ENCODE data around the gene MAP1A. TPM values are rescaled to one million over a fixed set of nuclear protein-coding genes. Genes with fewer than 3 reads are reported as not detected.

MAP1A gene
- total and polyA plus RNA-seq, 2 experiments from 2014 or later: 0.81 to 2.0 TPM

DNA sequence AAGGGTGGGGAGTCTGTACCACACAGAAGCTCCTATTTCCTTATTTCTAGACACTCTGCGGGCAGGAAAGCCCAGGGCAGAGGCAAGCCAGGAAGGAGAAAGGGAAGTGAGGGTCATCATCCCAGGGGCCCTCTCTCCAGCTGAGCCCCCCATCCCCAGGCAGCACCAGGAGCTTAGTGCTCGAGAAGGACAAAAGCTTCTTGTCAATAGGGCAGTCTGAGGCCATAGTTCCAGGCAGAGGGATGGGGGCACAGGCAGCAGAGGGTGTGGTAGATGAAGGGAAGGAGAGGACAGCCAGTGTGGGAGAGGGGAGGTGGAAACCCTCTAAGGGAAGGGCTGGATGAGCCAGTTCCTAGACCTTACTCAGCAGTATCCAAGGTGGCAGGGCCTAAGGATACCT is 2.7 kb downstream of the MAP1A start (continued):
- TF ChIP-seq, protein P1, sequence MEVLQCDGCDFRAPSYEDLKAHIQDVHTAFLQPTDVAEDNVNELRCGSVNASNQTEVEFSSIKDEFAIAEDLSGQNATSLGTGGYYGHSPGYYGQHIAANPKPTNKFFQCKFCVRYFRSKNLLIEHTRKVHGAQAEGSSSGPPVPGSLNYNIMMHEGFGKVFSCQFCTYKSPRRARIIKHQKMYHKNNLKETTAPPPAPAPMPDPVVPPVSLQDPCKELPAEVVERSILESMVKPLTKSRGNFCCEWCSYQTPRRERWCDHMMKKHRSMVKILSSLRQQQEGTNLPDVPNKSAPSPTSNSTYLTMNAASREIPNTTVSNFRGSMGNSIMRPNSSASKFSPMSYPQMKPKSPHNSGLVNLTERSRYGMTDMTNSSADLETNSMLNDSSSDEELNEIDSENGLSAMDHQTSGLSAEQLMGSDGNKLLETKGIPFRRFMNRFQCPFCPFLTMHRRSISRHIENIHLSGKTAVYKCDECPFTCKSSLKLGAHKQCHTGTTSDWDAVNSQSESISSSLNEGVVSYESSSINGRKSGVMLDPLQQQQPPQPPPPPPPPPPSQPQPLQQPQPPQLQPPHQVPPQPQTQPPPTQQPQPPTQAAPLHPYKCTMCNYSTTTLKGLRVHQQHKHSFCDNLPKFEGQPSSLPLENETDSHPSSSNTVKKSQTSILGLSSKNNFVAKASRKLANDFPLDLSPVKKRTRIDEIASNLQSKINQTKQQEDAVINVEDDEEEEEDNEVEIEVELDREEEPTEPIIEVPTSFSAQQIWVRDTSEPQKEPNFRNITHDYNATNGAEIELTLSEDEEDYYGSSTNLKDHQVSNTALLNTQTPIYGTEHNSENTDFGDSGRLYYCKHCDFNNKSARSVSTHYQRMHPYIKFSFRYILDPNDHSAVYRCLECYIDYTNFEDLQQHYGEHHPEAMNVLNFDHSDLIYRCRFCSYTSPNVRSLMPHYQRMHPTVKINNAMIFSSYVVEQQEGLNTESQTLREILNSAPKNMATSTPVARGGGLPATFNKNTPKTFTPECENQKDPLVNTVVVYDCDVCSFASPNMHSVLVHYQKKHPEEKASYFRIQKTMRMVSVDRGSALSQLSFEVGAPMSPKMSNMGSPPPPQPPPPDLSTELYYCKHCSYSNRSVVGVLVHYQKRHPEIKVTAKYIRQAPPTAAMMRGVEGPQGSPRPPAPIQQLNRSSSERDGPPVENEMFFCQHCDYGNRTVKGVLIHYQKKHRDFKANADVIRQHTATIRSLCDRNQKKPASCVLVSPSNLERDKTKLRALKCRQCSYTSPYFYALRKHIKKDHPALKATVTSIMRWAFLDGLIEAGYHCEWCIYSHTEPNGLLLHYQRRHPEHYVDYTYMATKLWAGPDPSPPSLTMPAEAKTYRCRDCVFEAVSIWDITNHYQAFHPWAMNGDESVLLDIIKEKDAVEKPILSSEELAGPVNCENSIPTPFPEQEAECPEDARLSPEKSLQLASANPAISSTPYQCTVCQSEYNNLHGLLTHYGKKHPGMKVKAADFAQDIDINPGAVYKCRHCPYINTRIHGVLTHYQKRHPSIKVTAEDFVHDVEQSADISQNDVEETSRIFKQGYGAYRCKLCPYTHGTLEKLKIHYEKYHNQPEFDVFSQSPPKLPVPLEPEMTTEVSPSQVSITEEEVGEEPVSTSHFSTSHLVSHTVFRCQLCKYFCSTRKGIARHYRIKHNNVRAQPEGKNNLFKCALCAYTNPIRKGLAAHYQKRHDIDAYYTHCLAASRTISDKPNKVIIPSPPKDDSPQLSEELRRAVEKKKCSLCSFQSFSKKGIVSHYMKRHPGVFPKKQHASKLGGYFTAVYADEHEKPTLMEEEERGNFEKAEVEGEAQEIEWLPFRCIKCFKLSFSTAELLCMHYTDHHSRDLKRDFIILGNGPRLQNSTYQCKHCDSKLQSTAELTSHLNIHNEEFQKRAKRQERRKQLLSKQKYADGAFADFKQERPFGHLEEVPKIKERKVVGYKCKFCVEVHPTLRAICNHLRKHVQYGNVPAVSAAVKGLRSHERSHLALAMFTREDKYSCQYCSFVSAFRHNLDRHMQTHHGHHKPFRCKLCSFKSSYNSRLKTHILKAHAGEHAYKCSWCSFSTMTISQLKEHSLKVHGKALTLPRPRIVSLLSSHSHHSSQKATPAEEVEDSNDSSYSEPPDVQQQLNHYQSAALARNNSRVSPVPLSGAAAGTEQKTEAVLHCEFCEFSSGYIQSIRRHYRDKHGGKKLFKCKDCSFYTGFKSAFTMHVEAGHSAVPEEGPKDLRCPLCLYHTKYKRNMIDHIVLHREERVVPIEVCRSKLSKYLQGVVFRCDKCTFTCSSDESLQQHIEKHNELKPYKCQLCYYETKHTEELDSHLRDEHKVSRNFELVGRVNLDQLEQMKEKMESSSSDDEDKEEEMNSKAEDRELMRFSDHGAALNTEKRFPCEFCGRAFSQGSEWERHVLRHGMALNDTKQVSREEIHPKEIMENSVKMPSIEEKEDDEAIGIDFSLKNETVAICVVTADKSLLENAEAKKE (CRISPR knock-in tag; IDR thresholded peaks at IDR 0.05): no peak

DNA sequence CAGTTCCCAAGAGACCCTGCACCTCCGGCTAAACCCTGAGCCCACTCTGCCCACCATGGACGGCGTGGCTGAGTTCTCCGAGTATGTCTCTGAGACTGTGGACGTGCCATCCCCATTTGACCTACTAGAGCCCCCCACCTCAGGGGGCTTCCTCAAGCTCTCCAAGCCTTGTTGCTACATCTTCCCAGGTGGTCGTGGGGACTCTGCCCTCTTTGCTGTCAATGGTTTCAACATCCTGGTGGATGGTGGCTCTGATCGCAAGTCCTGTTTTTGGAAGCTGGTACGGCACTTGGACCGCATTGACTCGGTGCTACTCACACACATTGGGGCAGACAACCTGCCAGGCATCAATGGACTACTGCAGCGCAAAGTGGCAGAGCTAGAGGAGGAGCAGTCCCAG is 4.0 kb downstream of the MAP1A start:
- no peak overlapping the region for H3K4me3 ChIP-seq
- H4K20me1 ChIP-seq (replicated peaks; ENCODE audit: insufficient read depth): 0 out of 2 replicates have a peak, but pooled peaks cover 2% of the 10 kb centered on the region
- H3F3A ChIP-seq (replicated peaks; ENCODE audit: low read depth): no peaks in the 10 kb centered on the region
- no peak overlapping the region for H3K4me3 Mint-ChIP-seq
- H3K27ac ChIP-seq (ENCODE audit: low read depth): no peak overlapping the region
- H3K4me1 ChIP-seq (ENCODE audit: insufficient read depth): peaks cover 16% of the 10 kb centered on the region
- no peaks in the 10 kb centered on the region for H3K9me2 ChIP-seq (ENCODE audit: insufficient read depth)
- no peak overlapping the region for H2AFZ ChIP-seq
- no peak for DNase-seq (ENCODE audit: low spot score)
- H3K4me2 ChIP-seq: no peak overlapping the region
- H3K36me3 Mint-ChIP-seq (ENCODE audit: low read depth): peaks cover 50% of the 10 kb centered on the region
- peaks cover 45% of the 10 kb centered on the region for H3K27me3 Mint-ChIP-seq (ENCODE audit: insufficient read depth, low read depth, poor library complexity)
- H3K36me3 ChIP-seq (ENCODE audit: insufficient read depth): no peaks in the 10 kb centered on the region
- H3K79me2 ChIP-seq (replicated peaks; ENCODE audit: insufficient read depth): no peaks in the 10 kb centered on the region
- peaks cover 28% of the 10 kb centered on the region for H3K4me1 Mint-ChIP-seq
- H3K27me3 ChIP-seq (ENCODE audit: insufficient read depth): peaks cover 36% of the 10 kb centered on the region
- ATAC-seq: no peak
- peaks cover 18% of the 10 kb centered on the region for H3K9me3 Mint-ChIP-seq
- H3K27ac Mint-ChIP-seq: no peak overlapping the region
- TF ChIP-seq CREB1 (CRISPR knock-in tag; IDR thresholded peaks at IDR 0.05; ENCODE audit: low read depth): no peak
- TF ChIP-seq POLR2AphosphoS5 (IDR thresholded peaks at IDR 0.05; ENCODE audit: low read depth): no peak
- no peak for TF ChIP-seq ZNF114 (CRISPR knock-in tag; IDR thresholded peaks at IDR 0.05)
- TF ChIP-seq, protein P2, sequence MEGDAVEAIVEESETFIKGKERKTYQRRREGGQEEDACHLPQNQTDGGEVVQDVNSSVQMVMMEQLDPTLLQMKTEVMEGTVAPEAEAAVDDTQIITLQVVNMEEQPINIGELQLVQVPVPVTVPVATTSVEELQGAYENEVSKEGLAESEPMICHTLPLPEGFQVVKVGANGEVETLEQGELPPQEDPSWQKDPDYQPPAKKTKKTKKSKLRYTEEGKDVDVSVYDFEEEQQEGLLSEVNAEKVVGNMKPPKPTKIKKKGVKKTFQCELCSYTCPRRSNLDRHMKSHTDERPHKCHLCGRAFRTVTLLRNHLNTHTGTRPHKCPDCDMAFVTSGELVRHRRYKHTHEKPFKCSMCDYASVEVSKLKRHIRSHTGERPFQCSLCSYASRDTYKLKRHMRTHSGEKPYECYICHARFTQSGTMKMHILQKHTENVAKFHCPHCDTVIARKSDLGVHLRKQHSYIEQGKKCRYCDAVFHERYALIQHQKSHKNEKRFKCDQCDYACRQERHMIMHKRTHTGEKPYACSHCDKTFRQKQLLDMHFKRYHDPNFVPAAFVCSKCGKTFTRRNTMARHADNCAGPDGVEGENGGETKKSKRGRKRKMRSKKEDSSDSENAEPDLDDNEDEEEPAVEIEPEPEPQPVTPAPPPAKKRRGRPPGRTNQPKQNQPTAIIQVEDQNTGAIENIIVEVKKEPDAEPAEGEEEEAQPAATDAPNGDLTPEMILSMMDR (conservative IDR thresholded peaks at IDR 0.05; ENCODE audit: low read depth in 2 of 2): no peak
- TF ChIP-seq, protein P1 (CRISPR knock-in tag; IDR thresholded peaks at IDR 0.05): no peak
- TF ChIP-seq ETS1 (IDR thresholded peaks at IDR 0.05): no peak
- no peak for TF ChIP-seq EZH2 (IDR thresholded peaks at IDR 0.05; ENCODE audit: low read depth, unreplicated experiment)
